ENCODE data around the gene PRSS53. TPM values are rescaled to one million over a fixed set of nuclear protein-coding genes. Genes with fewer than 3 reads are reported as not detected.

Gene PRSS53
- total RNA-seq, 1 donor from 2014 or later, result 2.8 TPM

DNA sequence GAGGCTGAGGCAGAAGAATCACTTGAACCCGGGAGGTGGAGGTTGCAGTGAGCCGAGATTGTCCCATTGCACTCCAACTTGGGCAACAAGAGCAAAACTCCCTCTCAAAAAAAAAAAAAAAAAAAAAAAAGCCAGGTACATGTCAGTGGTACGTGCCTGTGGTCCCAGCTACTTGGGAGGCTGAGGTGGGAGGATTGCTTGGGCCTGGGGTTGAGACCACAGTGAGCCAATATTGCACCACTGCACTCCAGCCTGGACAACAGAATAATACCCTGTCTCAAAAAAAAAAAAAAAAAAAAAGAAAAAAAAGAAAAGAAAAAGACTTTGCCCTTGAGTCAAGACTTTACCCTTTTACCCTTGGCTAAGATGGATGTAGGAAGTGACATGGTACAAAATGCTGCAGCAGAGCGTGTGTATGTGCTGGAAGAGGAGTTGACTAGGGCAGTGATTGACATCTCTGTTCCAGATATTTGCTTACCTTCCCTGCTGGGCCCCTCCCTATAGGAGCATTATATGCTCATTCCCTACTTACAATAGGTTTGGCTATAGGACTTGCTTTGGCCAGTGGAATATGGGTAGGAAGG is 44.8 kb downstream of the PRSS53 start:
- DNase-seq (ENCODE audit: extremely low spot score, unreplicated experiment), result no peak
- Mint-ChIP-seq H3K9me3 (ENCODE audit: unreplicated experiment) (no peaks in the 10 kb centered on the region), H3K27ac (ENCODE audit: unreplicated experiment) (no peak overlapping the region), H3K36me3 (ENCODE audit: unreplicated experiment) (peaks cover 13% of the 10 kb centered on the region), H3K27me3 (ENCODE audit: unreplicated experiment) (no peaks in the 10 kb centered on the region), H3K4me1 (ENCODE audit: unreplicated experiment) (no peaks in the 10 kb centered on the region), H3K4me3 (ENCODE audit: unreplicated experiment) (no peak overlapping the region)
- TF ChIP-seq, protein P1, sequence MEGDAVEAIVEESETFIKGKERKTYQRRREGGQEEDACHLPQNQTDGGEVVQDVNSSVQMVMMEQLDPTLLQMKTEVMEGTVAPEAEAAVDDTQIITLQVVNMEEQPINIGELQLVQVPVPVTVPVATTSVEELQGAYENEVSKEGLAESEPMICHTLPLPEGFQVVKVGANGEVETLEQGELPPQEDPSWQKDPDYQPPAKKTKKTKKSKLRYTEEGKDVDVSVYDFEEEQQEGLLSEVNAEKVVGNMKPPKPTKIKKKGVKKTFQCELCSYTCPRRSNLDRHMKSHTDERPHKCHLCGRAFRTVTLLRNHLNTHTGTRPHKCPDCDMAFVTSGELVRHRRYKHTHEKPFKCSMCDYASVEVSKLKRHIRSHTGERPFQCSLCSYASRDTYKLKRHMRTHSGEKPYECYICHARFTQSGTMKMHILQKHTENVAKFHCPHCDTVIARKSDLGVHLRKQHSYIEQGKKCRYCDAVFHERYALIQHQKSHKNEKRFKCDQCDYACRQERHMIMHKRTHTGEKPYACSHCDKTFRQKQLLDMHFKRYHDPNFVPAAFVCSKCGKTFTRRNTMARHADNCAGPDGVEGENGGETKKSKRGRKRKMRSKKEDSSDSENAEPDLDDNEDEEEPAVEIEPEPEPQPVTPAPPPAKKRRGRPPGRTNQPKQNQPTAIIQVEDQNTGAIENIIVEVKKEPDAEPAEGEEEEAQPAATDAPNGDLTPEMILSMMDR (IDR thresholded peaks at IDR 0.05), result no peak

DNA sequence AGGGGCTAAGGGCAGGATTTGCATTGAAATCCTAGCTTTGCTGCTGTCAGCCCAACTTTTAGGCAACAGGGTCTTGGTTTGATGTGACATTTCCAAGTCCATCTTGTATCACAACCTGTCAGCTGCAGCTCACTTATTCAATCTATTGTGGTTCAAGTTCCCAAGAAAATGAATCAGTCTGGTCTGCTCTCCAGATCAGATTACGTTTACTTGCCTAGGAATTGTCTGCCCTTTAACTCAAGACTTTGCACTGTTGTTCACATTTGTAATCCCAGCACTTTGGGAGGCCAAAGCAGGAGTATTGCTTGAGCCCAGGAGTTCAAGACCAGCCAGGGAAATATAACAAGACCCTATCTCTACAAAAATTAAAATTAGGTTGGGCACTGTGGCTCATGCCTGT is 45.4 kb downstream of the PRSS53 start:
- Mint-ChIP-seq H3K4me1 (ENCODE audit: unreplicated experiment) (no peaks in the 10 kb centered on the region), H3K27ac (ENCODE audit: unreplicated experiment) (no peak overlapping the region), H3K9me3 (ENCODE audit: unreplicated experiment) (no peaks in the 10 kb centered on the region), H3K4me3 (ENCODE audit: unreplicated experiment) (no peak overlapping the region), H3K27me3 (ENCODE audit: unreplicated experiment) (no peaks in the 10 kb centered on the region), H3K36me3 (ENCODE audit: unreplicated experiment) (peaks cover 18% of the 10 kb centered on the region)
- TF ChIP-seq, protein P1 (IDR thresholded peaks at IDR 0.05), result no peak
- DNase-seq (ENCODE audit: extremely low spot score, unreplicated experiment), result no peak

DNA sequence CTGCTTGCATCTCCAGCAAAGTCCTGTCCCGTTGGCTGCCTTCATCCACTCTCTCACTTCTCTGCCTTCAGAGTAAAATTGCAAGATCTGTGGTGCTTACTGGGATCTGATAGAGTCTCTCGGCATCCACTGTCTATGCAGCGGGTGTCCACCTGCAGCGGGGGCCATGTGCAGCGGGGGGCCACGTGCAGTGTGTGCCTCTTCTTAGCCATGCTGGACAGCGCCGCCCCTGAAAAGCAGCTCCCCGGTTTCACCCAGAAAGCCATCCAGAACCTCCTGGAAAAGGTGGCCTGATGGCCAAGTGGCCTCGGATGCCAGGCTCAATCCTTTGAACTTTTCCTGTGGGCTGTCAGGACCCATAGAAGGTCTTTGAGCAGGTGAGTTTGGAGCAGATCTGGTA is 45.9 kb downstream of the PRSS53 start:
- no peak overlapping the region for H3K27ac Mint-ChIP-seq (ENCODE audit: unreplicated experiment)
- TF ChIP-seq, protein P1 (IDR thresholded peaks at IDR 0.05), result no peak

DNA sequence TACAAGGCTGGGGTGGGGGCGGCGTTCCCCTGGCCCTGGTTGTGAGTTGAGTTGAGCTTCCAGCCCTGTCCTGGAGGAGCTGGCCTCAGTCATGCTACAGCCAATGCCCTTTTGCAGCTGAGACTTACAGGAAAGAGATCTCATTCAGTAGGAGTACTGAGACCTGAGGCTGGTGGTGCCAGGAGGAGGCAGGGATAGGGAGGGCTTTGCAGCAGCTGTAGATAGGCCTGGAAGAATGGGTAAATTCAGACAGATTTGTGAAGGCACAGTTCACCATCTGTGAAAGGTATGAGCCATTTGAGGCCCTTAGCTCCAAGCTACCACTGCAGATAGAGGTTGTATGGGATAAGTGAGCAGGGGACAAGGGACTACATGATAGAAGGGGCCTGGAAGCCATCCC is 49.8 kb downstream of the PRSS53 start:
- TF ChIP-seq, protein P1 (IDR thresholded peaks at IDR 0.05), result no peak
- no peak overlapping the region for H3K4me3 Mint-ChIP-seq (ENCODE audit: unreplicated experiment)
- peaks cover 26% of the 10 kb centered on the region for H3K36me3 Mint-ChIP-seq (ENCODE audit: unreplicated experiment)
- peaks cover 8% of the 10 kb centered on the region for H3K4me1 Mint-ChIP-seq (ENCODE audit: unreplicated experiment)
- H3K27me3 Mint-ChIP-seq (ENCODE audit: unreplicated experiment), result no peaks in the 10 kb centered on the region
- no peaks in the 10 kb centered on the region for H3K9me3 Mint-ChIP-seq (ENCODE audit: unreplicated experiment)
- H3K27ac Mint-ChIP-seq (ENCODE audit: unreplicated experiment), result no peak overlapping the region
- DNase-seq (ENCODE audit: extremely low spot score, unreplicated experiment), result no peak

More for the DNA sequence above, 45.9 kb downstream of the PRSS53 start:
- H3K36me3 Mint-ChIP-seq (ENCODE audit: unreplicated experiment), result peaks cover 18% of the 10 kb centered on the region
- H3K4me1 Mint-ChIP-seq (ENCODE audit: unreplicated experiment), result no peaks in the 10 kb centered on the region
- no peaks in the 10 kb centered on the region for H3K27me3 Mint-ChIP-seq (ENCODE audit: unreplicated experiment)
- DNase-seq (ENCODE audit: extremely low spot score, unreplicated experiment), result no peak
- no peak overlapping the region for H3K4me3 Mint-ChIP-seq (ENCODE audit: unreplicated experiment)
- no peaks in the 10 kb centered on the region for H3K9me3 Mint-ChIP-seq (ENCODE audit: unreplicated experiment)

DNA sequence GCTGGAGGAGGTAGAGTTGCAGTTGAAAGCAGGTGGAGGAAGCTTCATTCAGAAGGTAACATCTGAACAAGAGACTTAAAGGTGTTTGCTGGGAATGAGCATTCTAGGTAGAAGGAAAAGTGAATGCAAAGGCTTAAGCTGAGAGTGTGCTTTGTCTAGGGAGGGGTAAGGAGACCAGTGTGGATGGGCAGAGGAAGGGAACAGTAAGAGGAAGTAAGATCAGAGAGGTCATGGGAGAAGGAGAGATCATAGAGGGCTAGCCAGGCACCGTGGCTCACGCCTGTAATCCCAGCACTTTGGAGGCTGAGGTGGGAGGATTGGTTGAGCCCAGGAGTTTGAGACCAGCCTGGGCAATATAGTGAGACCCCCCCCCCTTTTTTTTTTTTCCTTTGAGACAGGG is 52.1 kb downstream of the PRSS53 start:
- no peaks in the 10 kb centered on the region for H3K9me3 Mint-ChIP-seq (ENCODE audit: unreplicated experiment)
- peaks cover 14% of the 10 kb centered on the region for H3K4me1 Mint-ChIP-seq (ENCODE audit: unreplicated experiment)
- peaks cover 21% of the 10 kb centered on the region for H3K36me3 Mint-ChIP-seq (ENCODE audit: unreplicated experiment)
- H3K27ac Mint-ChIP-seq (ENCODE audit: unreplicated experiment), result no peak overlapping the region
- DNase-seq (ENCODE audit: extremely low spot score, unreplicated experiment), result no peak
- TF ChIP-seq, protein P1 (IDR thresholded peaks at IDR 0.05), result no peak
- H3K4me3 Mint-ChIP-seq (ENCODE audit: unreplicated experiment), result no peak overlapping the region
- no peaks in the 10 kb centered on the region for H3K27me3 Mint-ChIP-seq (ENCODE audit: unreplicated experiment)
